SK-N-DZ (cell line): ENCODE data around the gene SNTG2.

ENCODE experiments used
- DNase-seq: peaks from one replicate; pipeline ENCODE4 v3.0.0-alpha.2; 2015; ENCODE audit warnings: low spot score

Gene SNTG2

GRCh38 chr2:1309507-1309906 is 358.9 kb downstream of the SNTG2 start:
- DNase-seq: no peak

- no peak for DNase-seq
Observed at GRCh38 chr2:1310202-1310601, 359.6 kb downstream of the SNTG2 start.

- no peak for DNase-seq
Observed at GRCh38 chr2:1310866-1311265, 360.2 kb downstream of the SNTG2 start.

GRCh38 chr2:1313240-1313924 is 362.7 kb downstream of the SNTG2 start:
- DNase-seq: no peak

DNA sequence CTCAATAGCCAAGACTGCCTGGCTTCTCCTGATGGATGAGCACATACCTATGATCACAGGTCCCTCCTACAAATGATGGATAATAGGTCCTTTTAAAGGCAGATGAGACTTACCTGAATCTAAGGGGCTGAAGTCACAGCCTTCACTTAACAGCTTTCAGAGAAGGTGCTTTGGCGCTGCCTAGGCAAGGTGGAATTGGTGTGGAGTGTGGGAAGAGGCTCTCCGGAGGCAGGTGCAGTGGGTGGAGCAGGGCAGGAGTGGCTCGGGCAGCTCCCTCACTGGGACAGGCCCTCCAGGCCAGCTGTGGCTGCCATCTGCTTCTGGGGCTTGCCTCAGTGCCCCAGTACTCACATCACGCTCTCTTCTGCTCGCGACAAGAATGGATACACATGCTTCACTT is 363.6 kb downstream of the SNTG2 start:
- no peak for DNase-seq

DNA sequence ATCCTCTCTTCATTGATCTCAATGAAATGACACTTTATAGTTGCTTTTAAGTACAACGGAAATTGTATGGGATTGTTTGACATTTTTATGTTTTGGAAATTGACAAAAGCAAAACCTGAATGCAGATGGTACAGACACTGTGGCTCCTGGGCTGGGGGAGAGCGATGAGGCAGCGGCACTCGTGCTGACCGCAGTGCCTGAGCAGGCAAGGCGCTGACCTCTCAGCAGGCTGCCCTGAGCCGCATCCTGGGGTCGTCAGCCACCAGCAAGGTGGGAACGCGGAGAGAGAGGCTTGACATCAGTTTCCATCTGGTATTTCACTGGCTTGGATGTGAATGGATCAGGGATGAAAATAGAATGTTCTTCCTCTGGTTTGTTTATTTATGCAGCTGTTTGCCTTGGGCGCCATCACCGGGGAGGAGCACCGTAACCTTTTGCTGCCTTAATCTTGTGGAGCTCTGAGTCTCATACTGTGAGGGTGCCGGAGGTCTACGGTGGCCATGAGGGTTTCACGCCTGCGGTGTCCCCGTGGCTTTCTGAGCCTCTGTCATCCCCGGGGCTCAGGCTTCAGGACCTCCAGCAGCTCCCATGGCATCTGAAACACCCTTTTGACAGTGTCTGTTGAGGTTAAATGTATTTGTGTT is 367.8 kb downstream of the SNTG2 start:
- no peak for DNase-seq

DNA sequence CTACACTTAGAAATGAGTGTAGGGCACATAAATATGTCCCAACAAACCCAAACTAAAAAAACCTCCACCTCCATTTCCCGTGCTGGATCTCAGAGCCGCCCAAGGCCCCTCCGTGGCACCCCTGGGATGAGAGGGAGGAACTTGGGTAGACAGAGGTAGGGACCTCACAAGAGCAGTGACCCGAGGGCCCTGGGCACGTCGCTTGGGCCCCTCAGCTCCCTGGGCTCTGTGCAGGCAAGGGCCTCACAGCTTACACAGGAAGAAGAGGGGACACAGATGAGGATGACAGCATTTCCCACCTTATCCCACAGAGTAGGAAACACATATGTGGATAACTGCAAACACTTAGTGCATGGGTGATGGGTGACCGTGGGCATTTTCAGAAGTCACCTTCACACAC is 368.7 kb downstream of the SNTG2 start:
- no peak for DNase-seq

DNA sequence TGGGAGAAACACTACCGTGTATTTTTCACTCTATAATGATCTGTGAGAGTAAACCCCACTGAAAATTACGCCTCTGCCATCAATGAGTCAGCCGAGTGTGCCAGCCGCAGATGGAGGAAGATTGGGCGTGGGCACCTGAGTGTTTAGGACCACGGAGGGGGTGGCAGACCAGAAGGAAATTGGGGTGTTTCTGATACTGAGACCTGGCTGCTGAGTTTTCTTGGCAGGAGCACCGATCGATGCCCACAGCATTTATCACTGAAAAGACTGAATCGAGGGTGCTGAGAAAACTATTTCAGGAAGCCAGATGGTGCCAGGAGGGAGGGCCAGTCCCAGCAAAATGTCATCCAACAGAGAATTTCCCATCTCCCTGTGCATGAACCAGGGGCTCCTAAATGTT is 370.7 kb downstream of the SNTG2 start:
- DNase-seq: no peak

DNA sequence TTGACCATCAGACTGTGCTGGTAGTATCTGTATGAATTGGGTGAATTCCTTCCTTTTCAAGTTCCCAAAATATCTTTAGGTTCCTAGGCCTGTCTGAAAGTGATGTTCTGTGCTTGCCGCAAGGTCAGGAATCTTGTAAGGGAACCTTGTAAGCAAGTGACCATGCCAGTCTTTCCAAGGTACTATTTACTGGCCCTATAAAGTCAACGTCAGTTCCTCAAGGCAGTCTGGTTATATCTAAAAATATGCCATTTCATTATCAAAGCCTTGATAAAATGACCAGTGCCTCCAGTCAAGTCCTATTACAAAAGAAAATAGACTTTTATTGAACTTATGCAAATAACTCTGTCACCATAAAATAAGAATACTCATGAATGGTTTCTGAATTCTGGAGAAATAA is 374.2 kb downstream of the SNTG2 start:
- no peak for DNase-seq

GRCh38 chr2:1328684-1329083 is 378.0 kb downstream of the SNTG2 start:
- DNase-seq: no peak

DNA sequence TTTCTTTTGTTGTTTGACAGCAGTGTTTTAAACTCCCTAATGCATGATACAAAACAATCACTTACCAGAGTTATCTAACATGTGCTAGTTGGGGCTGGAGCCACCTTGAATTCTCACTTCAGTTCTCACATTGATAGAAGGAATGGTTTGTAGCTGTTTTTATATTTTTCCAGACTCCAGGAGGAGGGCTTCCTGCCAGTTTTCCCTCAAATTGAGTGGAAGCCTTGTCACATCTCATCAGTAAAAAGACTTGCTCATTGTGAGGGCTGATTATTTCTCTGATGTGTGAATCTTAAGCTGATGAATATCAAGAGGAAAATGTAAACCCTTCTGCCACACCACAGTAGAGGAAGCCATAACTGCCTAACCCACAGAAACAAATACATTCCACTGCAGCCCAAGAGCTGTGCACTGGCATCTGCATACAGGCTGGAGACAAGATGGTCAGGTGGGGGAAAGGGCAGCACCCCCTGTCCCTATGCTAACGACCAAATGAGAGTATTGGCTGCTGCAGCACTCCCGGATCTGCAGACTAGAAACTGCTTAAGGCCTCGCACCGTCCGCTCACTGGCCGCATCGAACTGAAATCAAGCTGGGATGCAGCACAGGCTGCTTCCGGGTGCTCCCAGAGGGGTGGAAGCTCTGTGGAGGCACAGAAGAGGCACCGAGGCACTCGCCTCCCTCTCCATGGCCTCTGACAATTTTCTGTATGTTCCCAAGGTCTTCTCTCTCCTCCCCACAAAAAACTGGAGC is 388.9 kb downstream of the SNTG2 start:
- DNase-seq: no peak

DNA sequence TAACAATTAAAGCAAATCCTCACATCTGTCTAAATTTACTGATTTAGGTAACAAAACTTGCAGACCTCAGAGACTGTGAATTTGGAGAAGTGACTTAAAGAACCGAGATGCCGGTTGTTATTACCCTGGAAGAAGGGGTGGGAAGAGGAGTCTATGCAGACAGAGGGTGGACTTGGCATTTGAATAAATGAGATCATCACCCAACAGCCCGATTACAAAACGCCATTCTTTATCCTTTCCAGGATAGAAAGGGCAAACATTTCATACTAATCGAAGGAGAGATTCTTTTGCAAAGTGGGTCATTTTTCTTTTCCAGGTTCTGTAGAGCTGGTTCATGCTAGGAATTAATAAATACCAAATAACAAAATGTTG is 389.5 kb downstream of the SNTG2 start:
- DNase-seq: no peak

GRCh38 chr2:1341404-1342120 is 390.9 kb downstream of the SNTG2 start:
- DNase-seq: no peak

DNA sequence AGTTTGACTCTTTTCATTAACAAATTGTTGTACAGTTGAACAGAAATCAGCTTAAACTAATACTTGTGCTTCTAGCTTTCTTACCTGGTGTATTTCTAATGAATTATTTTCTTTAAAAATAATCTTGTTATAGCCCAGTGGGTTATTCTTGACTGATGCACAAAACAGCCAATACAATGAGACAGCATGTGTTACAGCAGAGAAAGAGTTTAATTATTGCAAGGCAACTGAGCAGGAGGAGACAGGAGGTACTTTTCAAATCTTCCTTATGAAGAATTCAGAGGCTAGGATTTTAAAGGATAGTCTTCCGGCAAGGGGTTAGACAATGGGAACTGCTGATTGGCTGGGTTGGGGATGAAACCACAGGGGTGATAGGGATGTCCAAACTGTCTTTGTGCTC is 398.1 kb downstream of the SNTG2 start:
- DNase-seq: no peak

DNA sequence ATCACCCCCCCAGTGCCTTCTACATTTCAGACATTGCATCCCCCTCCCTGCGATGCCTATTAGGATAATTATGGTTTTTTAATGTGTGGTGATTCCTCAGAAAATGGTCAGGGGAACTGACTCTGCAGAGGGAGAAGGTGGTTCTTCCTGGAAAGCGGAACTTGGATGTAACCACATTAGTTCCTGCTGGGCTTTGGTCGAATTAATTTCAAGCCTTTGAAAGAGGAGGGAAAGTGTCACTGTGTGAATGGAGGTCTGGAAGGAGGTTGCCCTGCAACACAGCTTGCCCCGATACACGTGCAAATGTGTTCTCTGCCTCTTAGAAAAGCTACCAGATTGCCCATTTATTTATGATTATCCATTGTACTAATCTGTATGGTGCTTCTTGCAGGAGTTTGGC is 399.5 kb downstream of the SNTG2 start:
- DNase-seq: no peak

- DNase-seq: no peak
Observed at GRCh38 chr2:1353124-1353523, 402.5 kb downstream of the SNTG2 start.

DNA sequence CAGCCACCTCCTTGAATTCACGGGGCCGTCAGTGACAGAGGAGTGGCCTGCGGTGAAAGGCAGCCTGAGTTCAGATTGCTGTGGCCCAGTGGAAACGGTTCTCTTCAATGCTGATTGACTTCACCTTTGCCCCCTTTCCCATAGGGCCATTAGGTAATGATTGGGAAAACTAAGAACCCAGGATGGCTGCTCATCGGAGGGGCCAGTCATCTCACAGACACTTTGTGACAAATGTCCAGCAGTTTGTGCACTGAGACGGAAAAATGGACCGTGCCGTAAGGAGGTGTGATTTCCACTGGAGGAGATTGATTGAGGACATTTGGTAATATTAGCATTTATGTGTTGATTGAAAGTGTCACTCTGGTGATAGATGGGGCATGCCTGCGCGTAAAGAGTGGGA is 402.9 kb downstream of the SNTG2 start:
- DNase-seq: no peak

DNA sequence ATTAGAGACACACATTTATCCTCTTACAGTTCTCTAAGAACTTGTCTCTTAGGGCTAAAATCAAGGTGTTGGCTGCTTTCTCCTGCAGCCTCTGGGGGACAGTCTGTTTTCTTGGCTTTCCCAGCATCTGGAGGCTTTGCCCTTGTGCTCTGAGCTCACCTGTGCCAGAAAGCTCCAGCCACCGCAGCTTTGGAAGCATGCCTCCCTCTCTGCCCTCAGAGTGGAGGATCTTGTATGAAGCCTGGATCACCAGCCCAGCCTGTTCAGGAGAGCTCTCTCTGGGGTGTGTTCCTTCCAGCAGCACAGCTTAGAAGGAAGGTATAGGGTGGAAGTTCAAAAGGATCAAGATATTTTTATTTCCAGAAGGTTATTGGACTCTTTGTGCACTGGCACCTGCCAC is 409.5 kb downstream of the SNTG2 start:
- DNase-seq: no peak

DNA sequence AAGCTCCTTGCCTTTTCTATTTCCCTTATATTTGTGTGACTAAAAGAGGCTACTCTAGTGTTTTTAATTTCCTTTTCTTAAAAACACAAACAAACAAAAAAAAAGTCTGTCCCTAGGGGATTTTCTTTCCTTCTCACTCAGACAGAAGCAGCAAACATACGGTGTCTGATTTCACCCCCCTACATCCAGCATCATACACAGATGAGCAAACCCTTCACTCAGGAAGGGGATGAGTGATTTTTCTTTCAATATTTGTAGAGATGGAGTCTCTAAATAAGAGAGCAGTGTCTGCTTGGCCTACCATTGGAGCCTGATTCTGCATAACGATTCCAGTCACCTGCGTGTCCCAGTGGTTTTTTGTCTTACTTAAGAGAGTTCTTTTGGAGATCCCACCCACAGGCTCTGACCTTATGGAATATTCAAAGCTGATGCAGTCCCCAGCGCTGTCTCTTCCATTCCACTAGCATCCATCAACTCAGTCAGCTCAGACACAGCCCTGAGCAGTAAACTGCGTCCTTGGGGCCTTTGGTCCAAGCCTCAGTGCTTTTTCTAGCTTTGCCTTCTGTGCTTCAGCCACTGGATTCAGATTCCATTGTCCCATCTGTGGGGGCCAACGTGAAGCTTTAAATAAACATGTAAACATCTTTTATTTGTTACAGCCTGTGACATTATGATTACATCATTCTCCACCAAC is 410.1 kb downstream of the SNTG2 start:
- no peak for DNase-seq

DNA sequence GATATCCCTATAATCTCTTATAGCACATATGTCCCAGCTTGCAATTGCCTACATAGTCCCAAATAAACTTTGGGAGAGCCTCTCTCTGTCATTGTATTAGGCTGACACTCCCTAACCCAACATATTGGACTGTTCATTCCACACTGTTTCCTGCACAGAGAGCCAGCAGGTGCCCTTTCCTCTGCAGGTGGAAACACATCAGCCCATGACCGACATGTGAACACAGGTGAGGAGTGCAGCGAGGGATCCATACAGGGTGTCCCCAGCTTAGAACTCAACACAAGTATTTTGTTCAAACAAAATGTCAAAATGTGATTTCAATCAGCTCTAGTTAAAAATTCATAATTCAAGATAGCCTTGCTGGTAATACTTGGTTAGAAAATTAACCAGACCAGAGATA is 412.7 kb downstream of the SNTG2 start:
- no peak for DNase-seq

DNA sequence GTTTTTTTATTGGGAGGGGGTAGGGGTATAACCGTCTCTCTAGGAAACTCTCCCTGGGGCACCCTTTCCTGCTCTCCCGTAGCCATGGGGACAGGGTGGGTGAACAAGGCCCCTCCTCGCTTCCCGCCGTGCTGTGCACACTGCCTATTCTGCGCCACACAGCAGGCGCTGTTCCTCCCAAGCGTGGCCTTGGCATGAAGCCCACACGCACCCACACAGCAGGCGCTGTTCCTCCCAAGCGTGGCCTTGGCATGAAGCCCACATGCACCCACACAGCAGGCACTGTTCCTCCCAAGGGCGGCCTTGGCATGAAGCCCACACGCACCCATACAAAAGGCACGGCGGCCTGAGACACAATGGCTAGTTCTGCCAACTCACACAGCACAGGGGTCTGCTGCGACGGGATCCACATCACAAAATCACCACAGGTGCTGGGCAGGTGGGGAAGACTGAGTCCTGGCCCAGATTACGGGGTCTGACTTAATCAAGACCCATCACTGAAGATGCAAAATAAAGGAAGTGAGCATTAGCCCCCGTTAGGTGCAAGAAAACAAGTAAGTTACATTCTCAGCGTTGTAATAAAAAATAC is 416.0 kb downstream of the SNTG2 start:
- no peak for DNase-seq
